Psoas muscle (tissue), 8 donors: ENCODE results near the gene ATG7. TPM values are rescaled to one million over a fixed set of nuclear protein-coding genes. Genes with fewer than 3 reads are reported as not detected.
"Not testable (repeated sequence)": the region's sequence is repeated elsewhere in the genome, so short reads cannot be mapped to it uniquely, and the experiment has no call there.

Experiments
- ATAC-seq, 4 donors: fragments of 200-7000 bp; cut with Tn5 transposase; one replicate each; pipeline ENCODE4 v1.9.1; 2020; ENCODE audit warnings: moderate library complexity in 3 of 4, mild to moderate bottlenecking in 2 of 4
- DNase-seq, 2 donors: peaks; one replicate each; pipeline ENCODE4 v3.0.0-alpha.2; 2020
- H3K27ac ChIP-seq: fragments of 200-600 bp; one replicate; pipeline ENCODE4 v1.8.0; 2022
- H3K27me3 ChIP-seq, 3 donors: fragments of 200-600 bp in 1 of 3; one replicate each; pipeline versions ENCODE4 v1.6.1 to v1.8.0; 2013 to 2022; ENCODE audit warnings: low read length in 2 of 3, mild to moderate bottlenecking in 2 of 3, moderate library complexity in 1 of 3; ENCODE audit not compliant: insufficient read depth in 3 of 3
- H3K36me3 ChIP-seq, 2 donors: fragments of 200-600 bp in 1 of 2; one replicate each; pipeline versions ENCODE4 v1.6.1 to v1.8.0; 2013 to 2022; ENCODE audit warnings: low read depth in 1 of 2, mild to moderate bottlenecking in 1 of 2, moderate library complexity in 1 of 2; ENCODE audit not compliant: insufficient read depth in 1 of 2
- H3K4me1 ChIP-seq: fragments of 200-600 bp; one replicate; pipeline ENCODE4 v1.8.0; 2022
- H3K4me3 ChIP-seq: fragments of 200-600 bp; one replicate; pipeline ENCODE4 v1.8.0; 2022; ENCODE audit warnings: mild to moderate bottlenecking
- H3K9me3 ChIP-seq: fragments of 200-600 bp; one replicate; pipeline ENCODE4 v1.8.0; 2022
- CTCF ChIP-seq: fragments of 200-600 bp; IDR thresholded peaks from one replicate; pipeline ENCODE4 v1.8.0; 2022; ENCODE audit warnings: antibody characterized with exemption
- WGBS, 3 donors: extraction: QIAGEN DNeasy Blood & Tissue Kit; methylation state at CpG; one replicate each; pipeline versions ENCODE4 v1.1.6 to v1.1.7; 2013; 5-methylcytosine and 5-hydroxymethylcytosine counted together
- intact Hi-C, 2 donors: fragments of 100-400 bp; cut with DNase I; formaldehyde crosslinking; loops; one replicate each; pipeline versions ENCODE4 v1.11.0 to v1.14.2; 2022
- polyA plus RNA-seq, 3 donors: library from polyadenylated mRNA; stranded (reverse); fragments of 200-250 nt; gene quantifications; one replicate each; pipeline ENCODE4 v1.2.3, GENCODE V29; 2013
- total RNA-seq, 4 donors: library from RNA; stranded (reverse); fragmentation: NEBNext Ultra II Directional in 2 of 4; extraction: Animal tissue kit (Norgen Biotek cat#: 25700) in 2 of 4; gene quantifications; one replicate each; pipeline versions ENCODE4 v1.2.1 to v1.2.4, GENCODE V29; 2021 to 2023
- donor health status: healthy with polysubstance abuse.
- donor health status: DM: no; HTN: no; CAD: no; lungs with moderate emphysema.
- donor health status: Bipolar disorder and iron deficiency.
- donor health status: healthy.
- donor health status: DM: yes; HTN: yes; CAD: no.
- donor health status: DM: no; HTN: no; CAD: no.
- donor health status: DM: no; HTN: no; CAD: no.
- donor health status: DM: yes; HTN: yes; CAD: no.

Gene ATG7
- total and polyA plus RNA-seq, 7 donors: 5.9 to 15.0 (median 13.5) TPM

- no peak for DNase-seq
- H3K36me3 ChIP-seq: peaks cover 4 to 62% of the 10 kb centered on the region in 2 donors
- WGBS, 3 donors: 72 to 83% (median 76%) methylated on average over 3 of the region's 3 CpGs
- intact Hi-C loops: loop anchor here in 1 of 2 donors (10.0 kb wide), 2 partner anchors 395 to 585 kb away; no protein-coding TSS in a partner anchor
- no peak for ATAC-seq
- H3K4me3 ChIP-seq: no peak overlapping the region
- no peak for TF ChIP-seq CTCF
- no peaks in the 10 kb centered on the region for H3K27me3 ChIP-seq
- H3K9me3 ChIP-seq: no peaks in the 10 kb centered on the region
- no peaks in the 10 kb centered on the region for H3K4me1 ChIP-seq
- H3K27ac ChIP-seq: no peak overlapping the region
Observed at GRCh38 chr3:11339541-11339940, 67.3 kb downstream of the ATG7 start.

GRCh38 chr3:11346416-11346815, 74.2 kb downstream of the ATG7 start:
- Histone ChIP-seq H3K4me1 (no peaks in the 10 kb centered on the region), H3K36me3 (peaks cover 0 to 86% of the 10 kb centered on the region in 2 donors), H3K4me3 (no peak overlapping the region), H3K27ac (no peak overlapping the region), H3K9me3 (no peaks in the 10 kb centered on the region), H3K27me3 (no peaks in the 10 kb centered on the region)
- DNase-seq (no peak), ATAC-seq (no peak)
- intact Hi-C loops: no loop called here
- TF ChIP-seq CTCF: no peak
- WGBS, 3 donors: 56 to 86% (median 77%) methylated on average over 1 of the region's 1 CpG

GRCh38 chr3:11348877-11349276, 76.7 kb downstream of the ATG7 start:
- intact Hi-C loops, ATAC-seq, H3K9me3 ChIP-seq, DNase-seq, H3K27me3 ChIP-seq, H3K4me1 ChIP-seq, H3K4me3 ChIP-seq, H3K27ac ChIP-seq: not testable (repeated sequence)
- H3K36me3 ChIP-seq: peaks cover 0 to 72% of the 10 kb centered on the region in 2 donors
- WGBS, 3 donors: 97 to 100% (median 99%) methylated on average over 6 of the region's 6 CpGs

GRCh38 chr3:11349446-11349845, 77.2 kb downstream of the ATG7 start:
- H3K27me3 ChIP-seq: no peaks in the 10 kb centered on the region
- H3K27ac ChIP-seq: no peak overlapping the region
- WGBS, 3 donors: 87 to 92% (median 92%) methylated on average over 2 of the region's 2 CpGs
- TF ChIP-seq CTCF: no peak
- no peak overlapping the region for H3K4me3 ChIP-seq
- intact Hi-C loops: no loop called here
- H3K9me3 ChIP-seq: no peaks in the 10 kb centered on the region
- H3K36me3 ChIP-seq: peaks cover 0 to 71% of the 10 kb centered on the region in 2 donors
- ATAC-seq (no peak), DNase-seq (no peak)
- H3K4me1 ChIP-seq: no peaks in the 10 kb centered on the region

GRCh38 chr3:11350374-11350773, 78.2 kb downstream of the ATG7 start:
- intact Hi-C loops: no loop called here
- peaks cover 0 to 62% of the 10 kb centered on the region in 2 donors for H3K36me3 ChIP-seq
- no peak for ATAC-seq
- H3K9me3 ChIP-seq: no peaks in the 10 kb centered on the region
- WGBS, 3 donors: 87 to 92% (median 91%) methylated on average over 2 of the region's 2 CpGs
- no peaks in the 10 kb centered on the region for H3K4me1 ChIP-seq
- DNase-seq: no peak
- no peaks in the 10 kb centered on the region for H3K27me3 ChIP-seq
- TF ChIP-seq CTCF: no peak
- H3K4me3 ChIP-seq: no peak overlapping the region
- H3K27ac ChIP-seq: no peak overlapping the region
